NCI-H69 (cell line): Measurements from ENCODE around the gene INVS.
"Not testable (repeated sequence)": the region's sequence is repeated elsewhere in the genome, so short reads cannot be mapped to it uniquely, and the experiment has no call there.

Source experiments
- DNase-seq: peaks from one replicate; lab custom pipeline; 2025; lab: John Stamatoyannopoulos, UW

The INVS gene

DNA sequence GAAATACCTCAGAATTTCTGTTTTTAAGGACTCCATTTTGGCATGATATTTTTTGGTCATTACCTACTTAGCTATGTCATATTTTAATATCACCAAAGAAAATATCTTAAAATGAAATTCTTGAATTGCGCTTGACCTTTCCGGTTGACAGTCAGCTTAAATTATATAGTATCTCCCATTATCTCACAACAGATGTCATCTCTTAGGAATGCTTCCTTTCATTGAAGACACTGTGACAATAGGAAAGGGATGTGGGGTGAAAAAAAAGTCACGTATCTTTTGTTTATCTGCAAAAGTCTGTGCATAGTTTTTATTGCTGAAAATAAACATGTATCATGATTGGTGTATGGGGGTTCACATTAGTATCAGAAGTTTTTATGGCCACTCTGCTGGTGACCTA is 105.8 kb downstream of the INVS start:
- DNase-seq, result peak; percentile 71

- DNase-seq, result no peak
Measured at GRCh38 chr9:100206899-100207298, 107.9 kb downstream of the INVS start.

DNA sequence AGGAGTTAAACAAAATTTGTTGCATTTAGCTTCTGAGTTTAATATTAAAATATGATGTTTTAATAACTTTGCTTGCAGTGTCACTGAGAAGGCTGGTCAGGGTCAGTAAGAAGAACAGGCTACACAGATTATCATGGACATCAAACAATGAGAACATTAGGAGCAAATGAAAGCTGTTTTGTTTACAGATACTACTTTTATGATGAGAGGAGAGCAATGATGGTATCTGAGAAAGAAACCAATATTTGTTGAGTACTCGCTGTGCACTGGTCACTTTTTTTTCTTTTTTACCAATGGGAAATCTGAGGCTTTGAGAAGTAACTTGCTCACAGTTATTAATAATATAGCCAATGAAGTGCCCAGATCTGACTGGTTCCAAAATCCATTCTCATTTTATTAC is 109.6 kb downstream of the INVS start:
- DNase-seq, result no peak

GRCh38 chr9:100211476-100211875 is 112.4 kb downstream of the INVS start:
- no peak for DNase-seq

- no peak for DNase-seq
Measured at GRCh38 chr9:100213730-100214477, 114.9 kb downstream of the INVS start.

- DNase-seq, result peak; percentile 70
Measured at GRCh38 chr9:100216178-100216787, 117.2 kb downstream of the INVS start.

DNA sequence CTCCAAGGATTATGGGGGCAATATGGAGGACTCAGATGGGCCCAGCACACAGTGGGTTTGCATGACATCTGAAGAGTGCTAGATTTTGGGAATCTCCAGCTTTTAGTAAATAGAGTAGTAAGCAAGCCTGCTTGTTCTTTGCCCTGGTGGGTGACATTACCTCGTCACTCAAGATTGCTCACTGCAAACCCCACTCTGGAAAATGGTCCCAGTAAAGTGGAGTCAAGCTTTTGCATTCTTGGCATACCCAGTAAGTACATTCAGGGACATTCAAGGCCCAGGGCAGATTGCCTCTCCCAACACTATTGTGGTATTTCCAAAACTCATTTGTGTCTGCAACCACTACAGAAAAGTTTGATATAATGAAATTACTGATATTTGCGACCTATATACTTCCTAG is 118.5 kb downstream of the INVS start:
- DNase-seq, result no peak

DNA sequence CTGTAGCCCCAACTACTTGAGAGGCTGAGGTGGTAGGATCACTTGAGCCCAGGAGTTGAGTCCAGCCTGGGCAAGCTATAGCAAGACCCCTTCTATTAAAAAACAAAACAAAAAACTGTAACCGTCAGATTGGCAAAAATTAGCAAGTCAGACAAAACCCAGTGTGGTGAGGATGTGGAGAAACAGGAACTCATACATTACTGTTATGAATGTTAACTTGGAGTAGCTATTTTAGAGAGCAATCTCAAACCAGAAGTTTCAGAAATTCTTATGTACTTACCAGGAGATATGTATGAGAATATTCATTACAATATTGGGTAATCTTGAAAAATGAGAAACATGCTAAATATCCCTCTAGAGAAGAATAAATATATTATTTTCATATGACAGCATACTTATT is 120.3 kb downstream of the INVS start:
- DNase-seq, result no peak

- DNase-seq, result no peak
Measured at GRCh38 chr9:100220936-100221335, 121.9 kb downstream of the INVS start.

- no peak for DNase-seq
Measured at GRCh38 chr9:100221538-100221937, 122.5 kb downstream of the INVS start.

DNA sequence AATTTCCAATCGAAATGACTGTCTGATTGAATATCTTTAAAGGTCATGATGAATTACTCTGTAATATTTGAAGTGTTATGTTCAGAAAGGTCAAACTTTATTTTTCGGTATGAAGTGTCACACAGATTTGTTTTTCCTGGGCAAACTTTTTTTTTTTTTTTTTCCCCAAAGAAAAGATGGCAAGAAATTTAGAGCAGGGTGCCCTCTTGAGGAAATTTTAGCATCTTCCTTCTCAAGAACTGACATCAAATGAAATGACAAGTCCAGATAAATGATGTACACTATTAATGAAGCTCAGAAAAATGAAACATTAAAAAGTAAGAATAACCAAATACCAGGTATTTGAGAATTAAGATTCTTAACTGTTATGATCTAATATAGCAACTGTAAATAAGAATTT is 123.6 kb downstream of the INVS start:
- peak; percentile 54 for DNase-seq

DNA sequence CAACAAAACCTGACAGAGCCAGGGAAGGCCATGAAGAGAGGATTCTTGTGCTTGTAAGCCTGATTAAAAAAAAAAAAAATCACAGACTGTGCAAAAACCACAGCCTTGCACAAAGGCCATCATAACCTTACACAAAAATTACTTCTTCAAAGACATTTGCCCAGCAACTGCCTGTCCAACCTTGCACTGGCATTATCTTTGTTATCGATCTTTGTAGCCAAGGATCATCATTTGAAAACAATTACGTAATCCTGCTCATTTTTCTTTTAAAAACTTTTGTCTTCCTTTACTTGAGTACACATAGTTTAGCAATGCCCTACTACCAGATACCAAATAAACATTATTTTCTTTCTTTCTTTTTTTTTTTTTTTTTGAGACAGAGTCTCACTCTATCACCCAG is 128.6 kb downstream of the INVS start:
- no peak for DNase-seq

GRCh38 chr9:100228352-100228869 is 129.4 kb downstream of the INVS start:
- DNase-seq, result no peak

DNA sequence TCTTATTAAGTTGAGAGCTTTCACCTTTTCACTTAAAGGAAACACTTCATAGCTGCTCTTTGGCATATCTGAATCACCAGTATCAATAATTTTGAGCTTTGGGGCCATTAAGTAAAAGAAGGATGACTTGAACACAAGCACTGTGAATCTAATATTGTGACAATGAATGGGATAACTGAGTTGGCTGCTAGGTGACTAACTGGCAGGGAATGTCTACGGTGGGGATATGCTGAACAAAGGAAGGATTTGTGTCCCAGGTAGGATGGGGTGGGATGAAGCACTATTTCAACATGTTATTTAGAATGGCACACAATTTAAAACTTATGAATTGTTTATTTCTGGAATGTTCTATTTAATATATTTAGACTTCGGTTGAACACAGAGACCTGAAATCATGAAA is 130.1 kb downstream of the INVS start:
- DNase-seq, result no peak

DNA sequence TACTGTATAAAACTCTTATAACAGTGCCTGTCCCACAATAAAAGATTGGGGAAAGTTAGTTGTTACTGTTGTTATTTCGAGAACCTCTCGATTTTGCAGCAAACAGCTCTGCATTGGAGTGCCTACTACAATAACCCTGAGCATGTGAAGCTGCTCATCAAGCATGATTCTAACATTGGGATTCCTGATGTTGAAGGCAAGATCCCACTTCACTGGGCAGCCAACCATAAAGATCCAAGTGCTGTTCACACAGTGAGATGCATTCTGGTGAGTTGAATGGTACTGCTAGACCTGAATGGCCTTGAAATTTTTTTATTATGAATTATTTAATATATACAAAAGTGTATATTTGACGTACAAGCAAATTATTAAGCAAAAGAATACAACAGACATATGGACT is 130.5 kb downstream of the INVS start:
- DNase-seq, result no peak

DNA sequence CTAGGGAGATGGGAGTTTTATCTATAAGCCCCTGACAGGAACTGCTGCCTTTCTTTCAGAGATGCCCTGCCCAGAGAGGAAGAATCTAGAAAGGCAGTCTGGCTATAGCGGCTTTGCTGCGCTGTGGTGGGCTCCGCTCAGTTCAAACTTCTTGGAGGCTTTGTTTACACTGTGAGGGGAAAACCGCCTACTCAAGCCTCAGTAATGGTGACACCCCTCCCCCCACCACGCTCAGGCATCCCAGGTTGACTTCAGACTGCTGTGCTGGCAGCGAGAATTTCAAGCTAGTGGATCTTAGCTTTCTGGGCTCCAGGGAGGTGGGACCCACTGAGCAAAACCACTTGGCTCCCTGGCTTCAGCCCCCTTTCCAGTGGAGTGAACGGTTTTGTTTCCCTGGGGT is 137.9 kb downstream of the INVS start:
- DNase-seq, result not testable (repeated sequence)

- DNase-seq, result no peak
Measured at GRCh38 chr9:100240512-100240911, 141.5 kb downstream of the INVS start.

GRCh38 chr9:100267211-100267610 is 168.2 kb downstream of the INVS start:
- DNase-seq, result no peak

GRCh38 chr9:100268271-100268670 is 169.2 kb downstream of the INVS start:
- no peak for DNase-seq

- DNase-seq, result no peak
Measured at GRCh38 chr9:100269656-100270055, 170.6 kb downstream of the INVS start.

GRCh38 chr9:100277166-100277979 is 178.3 kb downstream of the INVS start:
- DNase-seq, result no peak

DNA sequence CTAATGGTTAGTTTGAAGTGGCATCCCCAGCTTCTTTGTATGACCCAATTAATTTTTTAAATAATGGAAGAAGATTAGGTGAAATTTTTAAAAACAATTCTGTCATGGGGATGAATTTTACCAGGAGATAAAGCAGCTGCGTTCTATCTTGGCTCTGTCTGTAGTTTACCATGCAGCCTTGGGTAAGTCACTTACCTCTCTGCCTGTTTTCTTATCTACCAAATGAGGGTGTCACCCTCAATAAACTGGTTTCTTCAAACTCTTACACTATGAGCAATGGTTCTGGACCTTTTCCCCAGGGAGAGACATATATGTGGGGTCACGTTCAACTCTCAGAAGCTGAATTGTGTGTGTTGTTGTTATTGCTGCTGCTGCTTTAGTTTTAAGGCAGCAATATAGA is 182.0 kb downstream of the INVS start:
- DNase-seq, result no peak
